HEK293T (cell line): ENCODE measurements around the gene SCN8A.

Experiments
- CTBP1 ChIP-seq: fragments of 450-650 bp; IDR thresholded peaks from 2 replicates; pipeline ENCODE4 v1.6.1; 2016; ENCODE audit warnings: borderline replicate concordance
- FOXK2 ChIP-seq: fragments of 450-650 bp; IDR thresholded peaks from 2 replicates; pipeline ENCODE4 v1.6.1; 2016; ENCODE audit warnings: mild to moderate bottlenecking
- NFRKB ChIP-seq: fragments of 450-650 bp; IDR thresholded peaks from 2 replicates; pipeline ENCODE4 v1.6.1; 2016; ENCODE audit warnings: mild to moderate bottlenecking, moderate library complexity
- SP1 ChIP-seq: fragments of 450-650 bp; IDR thresholded peaks from 2 replicates; pipeline ENCODE4 v1.6.1; 2017

DNA sequence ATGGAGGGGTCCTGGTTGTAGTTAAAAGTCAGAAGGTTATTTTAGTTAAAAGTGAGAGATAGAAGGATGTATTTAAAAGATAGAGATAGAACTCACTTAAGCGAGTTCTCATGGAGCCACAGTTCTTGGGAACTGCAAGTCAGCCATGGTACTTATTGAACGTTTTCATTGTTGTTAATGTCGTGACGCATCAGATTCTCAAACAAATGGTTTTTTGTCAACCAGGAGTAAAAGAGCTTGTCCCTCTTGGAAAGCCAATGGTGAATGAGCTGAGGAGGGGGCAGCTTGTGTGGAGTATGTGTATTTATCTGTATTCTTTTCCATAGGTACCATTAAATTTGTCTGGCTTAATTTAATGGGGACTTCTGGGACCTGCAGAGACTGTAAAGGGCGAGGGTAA is 188.8 kb downstream of the SCN8A start:
- TF ChIP-seq SP1 (no peak), CTBP1 (no peak), NFRKB (no peak), FOXK2 (no peak)
